ENCODE results near the gene MICALL2. TPM values are rescaled to one million over a fixed set of nuclear protein-coding genes. Genes with fewer than 3 reads are reported as not detected.

The MICALL2 gene
- total RNA-seq, 6 donors from 2014 or later = 17.8 to 67.1 (median 42.4) TPM

- H3K9me3 ChIP-seq = no peaks in the 10 kb centered on the region
- peaks cover 0 to 4% (median 3%) of the 10 kb centered on the region in 4 donors for H3K4me1 ChIP-seq
- TF ChIP-seq POLR2AphosphoS5 (IDR thresholded peaks at IDR 0.05) (no peak), EP300 (IDR thresholded peaks at IDR 0.05) (no peak), POLR2A (IDR thresholded peaks at IDR 0.05) (no peak), CTCF (IDR thresholded peaks at IDR 0.05) (no peak)
- no peaks in the 10 kb centered on the region for H3K27me3 ChIP-seq
- 88 to 94% methylated on average over 13 to 23 of the region's 24 CpGs for WGBS, 2 donors
- no peak overlapping the region for H3K4me3 ChIP-seq
- no peak for ATAC-seq (ENCODE audit: low FRiP score in 2 of 2)
- no peak for DNase-seq
- no peak overlapping the region for H3K27ac ChIP-seq
- H3K36me3 ChIP-seq = peaks cover 24 to 98% (median 90%) of the 10 kb centered on the region in 4 donors
Observed at GRCh38 chr7:1479287-1479686, 20.0 kb upstream of the MICALL2 start.

- peaks cover 22 to 95% (median 87%) of the 10 kb centered on the region in 4 donors for H3K36me3 ChIP-seq
Observed at GRCh38 chr7:1478480-1478879, 19.2 kb upstream of the MICALL2 start.

GRCh38 chr7:1476859-1477258 is 17.6 kb upstream of the MICALL2 start:
- H3K4me3 ChIP-seq = no peak overlapping the region
- H3K9me3 ChIP-seq = no peaks in the 10 kb centered on the region
- TF ChIP-seq POLR2AphosphoS5 (IDR thresholded peaks at IDR 0.05) = no peak
- TF ChIP-seq EP300 (IDR thresholded peaks at IDR 0.05) = no peak
- no peak for ATAC-seq (ENCODE audit: low FRiP score in 2 of 2)
- no peak overlapping the region for H3K27ac ChIP-seq
- H3K36me3 ChIP-seq = peaks cover 21 to 95% (median 85%) of the 10 kb centered on the region in 4 donors
- WGBS, 2 donors = 93 to 100% methylated on average over 4 to 14 of the region's 15 CpGs
- peaks cover 0 to 9% (median 6%) of the 10 kb centered on the region in 4 donors for H3K4me1 ChIP-seq
- DNase-seq = no peak
- no peaks in the 10 kb centered on the region for H3K27me3 ChIP-seq

More at GRCh38 chr7:1478480-1478879, 19.2 kb upstream of the MICALL2 start:
- DNase-seq = no peak
- no peak for TF ChIP-seq POLR2A (IDR thresholded peaks at IDR 0.05)
- no peak for TF ChIP-seq EP300 (IDR thresholded peaks at IDR 0.05)
- no peak for TF ChIP-seq CTCF (IDR thresholded peaks at IDR 0.05)
- no peak for TF ChIP-seq POLR2AphosphoS5 (IDR thresholded peaks at IDR 0.05)
- WGBS, 2 donors = 85% methylated on average over 17 of the region's 19 CpGs; no CpG with 5 or more reads in 1 of the 2 donors
- Histone ChIP-seq H3K4me1 (peaks cover 0 to 9% (median 6%) of the 10 kb centered on the region in 4 donors), H3K4me3 (no peak overlapping the region), H3K27ac (no peak overlapping the region), H3K9me3 (no peaks in the 10 kb centered on the region), H3K27me3 (no peaks in the 10 kb centered on the region)
- no peak for ATAC-seq (ENCODE audit: low FRiP score in 2 of 2)

GRCh38 chr7:1475991-1476390 is 16.7 kb upstream of the MICALL2 start:
- DNase-seq (no peak), ATAC-seq (ENCODE audit: low FRiP score in 2 of 2) (no peak)
- TF ChIP-seq POLR2A (IDR thresholded peaks at IDR 0.05) = no peak
- no peak for TF ChIP-seq CTCF (IDR thresholded peaks at IDR 0.05)
- no peak for TF ChIP-seq EP300 (IDR thresholded peaks at IDR 0.05)
- TF ChIP-seq POLR2AphosphoS5 (IDR thresholded peaks at IDR 0.05) = no peak
- peaks cover 21 to 95% (median 85%) of the 10 kb centered on the region in 4 donors for H3K36me3 ChIP-seq
- no peak overlapping the region for H3K27ac ChIP-seq
- peaks cover 0 to 9% (median 6%) of the 10 kb centered on the region in 4 donors for H3K4me1 ChIP-seq
- no peaks in the 10 kb centered on the region for H3K9me3 ChIP-seq
- no peaks in the 10 kb centered on the region for H3K27me3 ChIP-seq
- no peak overlapping the region for H3K4me3 ChIP-seq
- WGBS, 2 donors = 96 to 97% methylated on average over 12 to 21 of the region's 22 CpGs

GRCh38 chr7:1475393-1475792 is 16.1 kb upstream of the MICALL2 start:
- ATAC-seq (ENCODE audit: low FRiP score in 2 of 2) (no peak), DNase-seq (no peak)
- no peak for TF ChIP-seq POLR2AphosphoS5 (IDR thresholded peaks at IDR 0.05)
- TF ChIP-seq CTCF (IDR thresholded peaks at IDR 0.05) = no peak
- TF ChIP-seq EP300 (IDR thresholded peaks at IDR 0.05) = no peak
- no peak for TF ChIP-seq POLR2A (IDR thresholded peaks at IDR 0.05)
- Histone ChIP-seq H3K4me1 (peaks cover 0 to 9% (median 6%) of the 10 kb centered on the region in 4 donors), H3K27me3 (no peaks in the 10 kb centered on the region), H3K36me3 (peaks cover 22 to 95% (median 85%) of the 10 kb centered on the region in 4 donors), H3K9me3 (no peaks in the 10 kb centered on the region), H3K4me3 (no peak overlapping the region), H3K27ac (no peak overlapping the region)
- 94 to 95% methylated on average over 17 of the region's 17 CpGs for WGBS, 2 donors

All from upper lobe of left lung (tissue), 6 donors.